Ishikawa (cell line): ENCODE data around the gene RBM44.

Experiments
- CEBPB ChIP-seq: IDR thresholded peaks from 2 replicates; pipeline ENCODE4 v1.6.1; 2012
- CREB1 ChIP-seq: IDR thresholded peaks from 2 replicates; pipeline ENCODE4 v1.6.1; 2012; ENCODE audit warnings: low read depth
- EGR1 ChIP-seq: IDR thresholded peaks from 2 replicates; pipeline ENCODE4 v1.6.1; 2012
- EP300 ChIP-seq: IDR thresholded peaks from 2 replicates; pipeline ENCODE4 v1.6.1; 2012; ENCODE audit warnings: borderline replicate concordance
- FOXM1 ChIP-seq: IDR thresholded peaks from 2 replicates; pipeline ENCODE4 v1.6.1; 2012; ENCODE audit warnings: low read depth, borderline replicate concordance
- MAX ChIP-seq: IDR thresholded peaks from 2 replicates; pipeline ENCODE4 v1.6.1; 2012
- NFIC ChIP-seq: IDR thresholded peaks from 2 replicates; pipeline ENCODE4 v1.6.1; 2012
- RAD21 ChIP-seq: IDR thresholded peaks from 2 replicates; pipeline ENCODE4 v1.6.1; 2012; ENCODE audit warnings: low read depth
- REST ChIP-seq: IDR thresholded peaks from 2 replicates; pipeline ENCODE4 v1.6.1; 2012; ENCODE audit warnings: low read depth, mild to moderate bottlenecking
- TAF1 ChIP-seq: IDR thresholded peaks from 2 replicates; pipeline ENCODE4 v1.6.1; 2012; ENCODE audit warnings: low read depth, mild to moderate bottlenecking
- TCF12 ChIP-seq: IDR thresholded peaks from 2 replicates; pipeline ENCODE4 v1.6.1; 2012; ENCODE audit warnings: low read depth
- TEAD4 ChIP-seq: IDR thresholded peaks from 2 replicates; pipeline ENCODE4 v1.6.1; 2012
- USF1 ChIP-seq: IDR thresholded peaks from 2 replicates; pipeline ENCODE4 v1.6.1; 2012
- YY1 ChIP-seq: IDR thresholded peaks from 2 replicates; pipeline ENCODE4 v1.6.1; 2012; ENCODE audit warnings: low read depth
- ZBTB7A ChIP-seq: IDR thresholded peaks from 2 replicates; pipeline ENCODE4 v1.6.1; 2012; ENCODE audit warnings: low read depth

RBM44 gene

GRCh38 chr2:237879991-237880560, 81.5 kb downstream of the RBM44 start:
- TF ChIP-seq TEAD4 (no peak), USF1 (no peak), REST (no peak), TAF1 (no peak), CEBPB (no peak), EGR1 (no peak), RAD21 (no peak), CREB1 (no peak), ZBTB7A (no peak), MAX (no peak), NFIC (no peak), YY1 (no peak), EP300 (no peak), TCF12 (no peak), FOXM1 (no peak)

GRCh38 chr2:237882510-237883481, 84.2 kb downstream of the RBM44 start:
- no peak for TF ChIP-seq YY1
- TF ChIP-seq CREB1: no peak
- TF ChIP-seq TEAD4: no peak
- no peak for TF ChIP-seq REST
- TF ChIP-seq TCF12: no peak
- TF ChIP-seq CEBPB: no peak
- TF ChIP-seq NFIC: no peak
- TF ChIP-seq EP300: no peak
- no peak for TF ChIP-seq MAX
- no peak for TF ChIP-seq RAD21
- TF ChIP-seq TAF1: no peak
- no peak for TF ChIP-seq EGR1
- TF ChIP-seq USF1: no peak
- TF ChIP-seq ZBTB7A: no peak

GRCh38 chr2:237883951-237884446, 85.4 kb downstream of the RBM44 start:
- TF ChIP-seq CREB1: no peak
- TF ChIP-seq TEAD4: no peak
- TF ChIP-seq MAX: no peak
- no peak for TF ChIP-seq EGR1
- no peak for TF ChIP-seq NFIC
- no peak for TF ChIP-seq EP300
- no peak for TF ChIP-seq REST
- no peak for TF ChIP-seq ZBTB7A

- TF ChIP-seq YY1 (no peak), FOXM1 (no peak), TAF1 (no peak), EGR1 (no peak), CREB1 (no peak)
Measured at GRCh38 chr2:237884681-237885080, 86.1 kb downstream of the RBM44 start.
